Endothelial cell of umbilical vein (primary cell): Measurements from ENCODE around the gene GRIK1.
A peak's percentile ranks its signal among the peaks of the same experiment; 100 is the strongest.

Source experiments
- CTCF ChIP-seq, 2 donors: IDR thresholded peaks; 1 replicate in 1 of 2; 2 replicates in 1 of 2; pipeline ENCODE4 v1.5.1; 2011; ENCODE audit warnings: low read length in 2 of 2, mild to moderate bottlenecking in 2 of 2, moderate library complexity in 2 of 2, control low read depth in 1 of 2, inconsistent platforms in 1 of 2, low read depth in 1 of 2; ENCODE audit not compliant: insufficient read depth in 1 of 2; ENCODE audit errors: extremely low read depth in 1 of 2
- GATA2 ChIP-seq: IDR thresholded peaks from 2 replicates; pipeline ENCODE4 v1.7.0; 2011; ENCODE audit warnings: low read depth, mild to moderate bottlenecking, moderate library complexity, mixed read lengths, low read length; ENCODE audit not compliant: insufficient read length, insufficient read depth
- MAX ChIP-seq: IDR thresholded peaks from 2 replicates; pipeline ENCODE4 v1.6.1; 2011; ENCODE audit not compliant: insufficient read depth, insufficient read length
- MYC ChIP-seq: IDR thresholded peaks from one replicate; pipeline ENCODE4 v1.6.1; 2011; ENCODE audit warnings: mild to moderate bottlenecking, low read depth, low read length
- POLR2AphosphoS5 ChIP-seq: IDR thresholded peaks from 2 replicates; pipeline ENCODE4 v1.6.1; 2012; ENCODE audit warnings: low read depth, mild to moderate bottlenecking, control low read depth, low read length, moderate library complexity; ENCODE audit not compliant: insufficient read depth

GRCh38 chr21:29849735-29850176, 90.0 kb downstream of the GRIK1 start:
- TF ChIP-seq CTCF (IDR thresholded peaks at IDR 0.05; ENCODE audit: extremely low read depth in 1 of 2, insufficient read depth in 1 of 2, low read depth in 1 of 2, low read length in 2 of 2) (peak; percentile 69 to 74), POLR2AphosphoS5 (no peak), MYC (no peak), MAX (no peak), GATA2 (no peak)
